Fibroblast of the aortic adventitia (primary cell): ENCODE measurements around the gene TCF4. TPM values are rescaled to one million over a fixed set of nuclear protein-coding genes. Genes with fewer than 3 reads are reported as not detected.

Experiments
- DNase-seq: peaks from one replicate; pipeline ENCODE4 v3.0.0-alpha.2; 2010; ENCODE audit warnings: low read depth
- H3K4me3 ChIP-seq: 2 replicates; pipeline ENCODE4 v1.5.1; 2011; ENCODE audit warnings: low read depth, mild to moderate bottlenecking, control low read depth, low read length, moderate library complexity
- CTCF ChIP-seq: IDR thresholded peaks from 2 replicates; pipeline ENCODE4 v1.5.1; 2011; ENCODE audit warnings: mild to moderate bottlenecking, low read length, control low read depth, inconsistent platforms; ENCODE audit not compliant: insufficient read depth
- total RNA-seq: library from RNA; depleted of rRNA; stranded (reverse); fragments of >200 nt; gene quantifications from 2 replicates; pipeline ENCODE4 v1.2.3, GENCODE V29; 2012; ENCODE audit warnings: low replicate concordance

TCF4 gene
- total RNA-seq, 1 donor, result 105 TPM

- no peak overlapping the region for H3K4me3 ChIP-seq
- TF ChIP-seq CTCF, result no peak
- no peak for DNase-seq
These were observed 331.6 kb downstream of the TCF4 start for GRCh38 chr18:55256226-55256928.

GRCh38 chr18:55253814-55254213, 334.2 kb downstream of the TCF4 start:
- no peak for TF ChIP-seq CTCF
- DNase-seq, result no peak
- no peak overlapping the region for H3K4me3 ChIP-seq

- DNase-seq, result no peak
- no peak for TF ChIP-seq CTCF
- H3K4me3 ChIP-seq, result no peak overlapping the region
These were observed 335.1 kb downstream of the TCF4 start for GRCh38 chr18:55252901-55253300.

GRCh38 chr18:55252053-55252675, 335.8 kb downstream of the TCF4 start:
- H3K4me3 ChIP-seq, result peak overlapping the region; percentile 3
- DNase-seq, result no peak
- TF ChIP-seq CTCF, result no peak

GRCh38 chr18:55251254-55251971, 336.6 kb downstream of the TCF4 start:
- peak overlapping the region; percentile 46 for H3K4me3 ChIP-seq
- peak; percentile 67 for DNase-seq
- TF ChIP-seq CTCF, result no peak

DNA sequence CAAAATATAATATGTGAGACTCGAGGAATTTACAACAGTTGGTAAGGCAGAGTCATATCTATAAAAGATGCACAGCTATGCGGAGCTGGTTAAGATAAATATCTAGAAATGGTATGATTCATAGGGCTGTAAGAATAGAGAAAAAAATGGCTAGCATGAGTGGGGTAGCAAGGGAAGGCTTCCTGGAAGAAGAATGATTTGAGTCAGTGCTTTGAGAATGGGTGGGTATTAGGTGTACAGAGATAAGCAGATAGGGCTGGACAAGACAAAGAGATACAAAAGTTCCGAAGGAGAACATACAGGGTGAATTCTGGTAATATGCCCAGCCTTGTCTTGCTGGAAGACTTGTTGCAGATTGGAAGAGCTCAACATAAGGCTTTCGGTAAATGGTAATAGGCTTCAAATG, 337.2 kb downstream of the TCF4 start:
- no peak for TF ChIP-seq CTCF
- H3K4me3 ChIP-seq, result peak overlapping the region; percentile 46
- DNase-seq, result peak; percentile 82
